K562 (cell line): Measurements from ENCODE around the gene DNAJB12.

Source experiments
- HDAC6 ChIP-seq: IDR thresholded peaks from 2 replicates; pipeline ENCODE4 v1.6.1; 2012; ENCODE audit warnings: low read depth, mild to moderate bottlenecking, control low read depth, inconsistent platforms, low read length, moderate library complexity
- SMC3 ChIP-seq: conservative IDR thresholded peaks from 2 replicates; pipeline ENCODE4 v1.6.1; 2011; ENCODE audit warnings: low read depth, low read length, improper control_type of control experiment; ENCODE audit not compliant: insufficient read depth

DNA sequence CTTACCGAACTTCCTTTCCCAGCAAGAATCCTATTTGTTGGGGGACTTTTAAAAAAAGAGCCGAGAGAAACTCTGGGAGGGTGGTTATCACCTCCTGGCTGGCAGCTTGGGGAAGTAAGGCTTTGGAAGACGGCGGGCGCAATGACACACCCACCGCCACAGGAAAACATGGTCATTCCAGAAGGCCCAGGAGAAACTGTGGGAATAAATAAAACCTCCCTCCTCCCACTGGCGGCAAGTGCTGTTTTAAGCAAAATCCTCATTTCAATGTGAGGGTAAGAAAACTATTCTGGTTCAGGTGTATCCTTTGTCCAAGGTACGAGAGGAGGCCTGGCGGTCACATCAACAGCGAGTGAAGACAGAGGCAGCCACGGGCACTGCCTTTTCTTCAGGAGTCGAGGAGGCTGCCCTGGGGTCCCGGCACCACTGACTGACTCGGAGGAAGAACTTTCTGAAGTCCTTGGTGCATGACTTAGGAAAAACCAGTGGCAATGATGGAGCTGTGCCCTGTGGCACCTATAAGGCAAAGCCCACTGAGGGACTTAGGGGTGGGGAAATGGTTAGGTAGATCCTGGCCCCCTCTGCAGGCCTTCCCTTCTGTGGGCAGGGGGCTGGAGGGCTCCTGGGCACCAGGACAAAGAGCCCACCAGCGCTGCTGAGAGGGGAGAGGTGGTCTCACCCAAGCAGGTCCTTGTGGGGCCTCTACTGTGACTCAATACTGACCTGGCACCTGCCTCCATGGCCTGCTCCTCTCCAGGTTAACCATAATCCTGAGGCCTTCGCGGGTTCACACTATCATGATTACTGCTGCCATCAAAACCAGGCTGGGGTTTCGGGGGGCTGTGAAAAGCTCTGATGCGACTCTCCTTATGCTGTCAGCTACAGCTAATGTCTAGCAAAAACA is 21.4 kb downstream of the DNAJB12 start:
- TF ChIP-seq HDAC6 (no peak), SMC3 (no peak)
